Esophagus squamous epithelium (tissue), 5 donors: ENCODE results near the gene TCF23. TPM values are rescaled to one million over a fixed set of nuclear protein-coding genes. Genes with fewer than 3 reads are reported as not detected.

ENCODE experiments used
- DNase-seq: peaks from one replicate; lab custom pipeline; 2025; lab: John Stamatoyannopoulos, UW
- H3K27ac ChIP-seq, 4 donors: fragments of 200-600 bp; sonication (generic); one replicate each; pipeline ENCODE4 v1.5.1; 2016 to 2019; ENCODE audit warnings: mild to moderate bottlenecking in 1 of 4
- H3K27me3 ChIP-seq, 4 donors: fragments of 200-600 bp; sonication (generic); 1 replicate in 3 of 4; 2 replicates in 1 of 4; pipeline versions ENCODE4 v1.5.1 to v1.6.0; 2017 to 2021; ENCODE audit warnings: antibody characterized with exemption in 1 of 4
- H3K36me3 ChIP-seq, 3 donors: fragments of 200-600 bp; sonication (generic); one replicate each; pipeline ENCODE4 v1.5.1; 2016 to 2019
- H3K4me1 ChIP-seq, 3 donors: fragments of 200-600 bp; sonication (generic); one replicate each; pipeline ENCODE4 v1.5.1; 2017 to 2019
- H3K4me3 ChIP-seq, 4 donors: fragments of 200-600 bp; sonication (generic); 1 replicate in 3 of 4; 2 replicates in 1 of 4; pipeline ENCODE4 v1.5.1; 2016 to 2019; ENCODE audit warnings: mild to moderate bottlenecking in 2 of 4, moderate library complexity in 1 of 4
- H3K9me3 ChIP-seq, 3 donors: fragments of 200-600 bp; sonication (generic); one replicate each; pipeline ENCODE4 v1.5.1; 2016 to 2019
- POLR2A ChIP-seq, 4 donors: fragments of 450-650 bp; IDR thresholded peaks; one replicate each; pipeline ENCODE4 v1.6.1; 2017; ENCODE audit warnings: antibody characterized with exemption in 4 of 4, mild to moderate bottlenecking in 4 of 4, moderate library complexity in 3 of 4
- WGBS, 2 donors: methylation state at CpG; one replicate each; pipeline ENCODE4 v1.1.5; 2018; 5-methylcytosine and 5-hydroxymethylcytosine counted together
- intact Hi-C: fragments of 100-400 bp; cut with DNase I; formaldehyde crosslinking; loops from one replicate; pipeline ENCODE4 v1.15.0; 2022
- total RNA-seq, 4 donors: library from RNA; depleted of rRNA; stranded (reverse); fragments of >200 nt; gene quantifications; one replicate each; pipeline ENCODE4 v1.1.0, GENCODE V29; 2016
- TF ChIP-seq, protein P1 (sequence below), 6 experiments: fragments of 450-650 bp in 4 of 6; fragments of 200-600 bp in 2 of 6; sonication (generic) in 2 of 6; IDR thresholded peaks; one replicate each; pipeline ENCODE4 v1.5.1; 2016 to 2019; ENCODE audit warnings: antibody characterized with exemption in 6 of 6, mild to moderate bottlenecking in 4 of 6, moderate library complexity in 4 of 6
- donor health status: DM: yes; HTN: yes; CAD: no.

TCF23 gene
- total RNA-seq, 4 donors from 2014 or later = not detected

DNA sequence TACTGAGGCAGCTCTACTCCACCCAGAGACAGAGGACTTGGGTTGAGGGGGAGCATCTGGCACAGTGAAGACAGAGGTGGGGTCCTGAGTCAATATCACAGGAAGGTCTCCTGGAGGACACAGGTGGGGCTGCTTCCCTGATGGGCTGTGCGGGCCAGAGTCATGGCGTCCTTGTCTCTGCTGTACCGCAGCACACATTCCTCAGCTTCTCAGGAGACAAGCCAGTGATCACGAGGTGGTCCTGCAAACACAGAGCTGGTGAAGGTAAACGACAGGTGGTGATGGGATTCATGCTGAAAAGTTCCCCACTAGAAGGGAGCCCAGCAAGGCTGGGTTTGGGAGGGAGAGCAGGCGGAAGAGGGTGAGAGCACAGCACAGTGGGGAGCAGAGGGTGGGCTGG is 9.7 kb downstream of the TCF23 start:
- TF ChIP-seq, protein P1, sequence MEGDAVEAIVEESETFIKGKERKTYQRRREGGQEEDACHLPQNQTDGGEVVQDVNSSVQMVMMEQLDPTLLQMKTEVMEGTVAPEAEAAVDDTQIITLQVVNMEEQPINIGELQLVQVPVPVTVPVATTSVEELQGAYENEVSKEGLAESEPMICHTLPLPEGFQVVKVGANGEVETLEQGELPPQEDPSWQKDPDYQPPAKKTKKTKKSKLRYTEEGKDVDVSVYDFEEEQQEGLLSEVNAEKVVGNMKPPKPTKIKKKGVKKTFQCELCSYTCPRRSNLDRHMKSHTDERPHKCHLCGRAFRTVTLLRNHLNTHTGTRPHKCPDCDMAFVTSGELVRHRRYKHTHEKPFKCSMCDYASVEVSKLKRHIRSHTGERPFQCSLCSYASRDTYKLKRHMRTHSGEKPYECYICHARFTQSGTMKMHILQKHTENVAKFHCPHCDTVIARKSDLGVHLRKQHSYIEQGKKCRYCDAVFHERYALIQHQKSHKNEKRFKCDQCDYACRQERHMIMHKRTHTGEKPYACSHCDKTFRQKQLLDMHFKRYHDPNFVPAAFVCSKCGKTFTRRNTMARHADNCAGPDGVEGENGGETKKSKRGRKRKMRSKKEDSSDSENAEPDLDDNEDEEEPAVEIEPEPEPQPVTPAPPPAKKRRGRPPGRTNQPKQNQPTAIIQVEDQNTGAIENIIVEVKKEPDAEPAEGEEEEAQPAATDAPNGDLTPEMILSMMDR (IDR thresholded peaks at IDR 0.05) = no peak
- TF ChIP-seq POLR2A (IDR thresholded peaks at IDR 0.05) = no peak
- intact Hi-C loops = no loop called here
- WGBS, 2 donors = 67 to 100% methylated on average over 1 to 2 of the region's 6 CpGs
- Histone ChIP-seq H3K27me3 (no peaks in the 10 kb centered on the region), H3K9me3 (no peaks in the 10 kb centered on the region), H3K27ac (no peak overlapping the region), H3K4me1 (no peaks in the 10 kb centered on the region), H3K4me3 (no peak overlapping the region), H3K36me3 (no peaks in the 10 kb centered on the region)
- no peak for DNase-seq

DNA sequence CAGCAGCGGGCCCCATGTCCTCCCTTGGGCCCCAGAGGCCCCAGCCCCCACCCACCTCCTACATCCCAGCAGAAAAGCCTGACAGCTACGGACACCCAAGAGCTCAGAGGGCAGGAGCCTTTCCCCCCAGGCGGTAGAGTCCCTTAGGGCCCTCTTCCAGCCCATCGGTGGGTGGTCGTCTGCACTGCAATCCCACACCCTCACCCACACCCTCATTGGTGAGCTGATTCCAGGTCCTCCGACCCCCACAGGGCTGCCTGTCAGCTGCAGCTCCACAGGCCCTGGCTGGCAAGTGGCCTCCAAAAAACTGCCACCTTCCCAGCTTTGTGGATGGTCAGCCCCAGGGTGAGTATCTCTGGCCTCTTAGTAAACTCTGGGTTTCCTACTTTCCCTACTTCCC is 10.5 kb downstream of the TCF23 start:
- no peaks in the 10 kb centered on the region for H3K4me1 ChIP-seq
- H3K27ac ChIP-seq = no peak overlapping the region
- TF ChIP-seq POLR2A (IDR thresholded peaks at IDR 0.05) = no peak
- no peaks in the 10 kb centered on the region for H3K27me3 ChIP-seq
- no peaks in the 10 kb centered on the region for H3K9me3 ChIP-seq
- no peak overlapping the region for H3K4me3 ChIP-seq
- 67 to 100% methylated on average over 1 to 3 of the region's 6 CpGs for WGBS, 2 donors
- intact Hi-C loops = no loop called here
- H3K36me3 ChIP-seq = no peaks in the 10 kb centered on the region
- no peak for DNase-seq

- H3K36me3 ChIP-seq = no peaks in the 10 kb centered on the region
- no peaks in the 10 kb centered on the region for H3K4me1 ChIP-seq
- TF ChIP-seq, protein P1 (IDR thresholded peaks at IDR 0.05) = no peak
- TF ChIP-seq POLR2A (IDR thresholded peaks at IDR 0.05) = no peak
- no peak overlapping the region for H3K27ac ChIP-seq
- intact Hi-C loops = no loop called here
- H3K9me3 ChIP-seq = no peaks in the 10 kb centered on the region
- no peaks in the 10 kb centered on the region for H3K27me3 ChIP-seq
- no peak overlapping the region for H3K4me3 ChIP-seq
- 75 to 84% methylated on average over 9 of the region's 9 CpGs for WGBS, 2 donors
- no peak for DNase-seq
These were observed 11.4 kb downstream of the TCF23 start for GRCh38 chr2:27160191-27160590.

DNA sequence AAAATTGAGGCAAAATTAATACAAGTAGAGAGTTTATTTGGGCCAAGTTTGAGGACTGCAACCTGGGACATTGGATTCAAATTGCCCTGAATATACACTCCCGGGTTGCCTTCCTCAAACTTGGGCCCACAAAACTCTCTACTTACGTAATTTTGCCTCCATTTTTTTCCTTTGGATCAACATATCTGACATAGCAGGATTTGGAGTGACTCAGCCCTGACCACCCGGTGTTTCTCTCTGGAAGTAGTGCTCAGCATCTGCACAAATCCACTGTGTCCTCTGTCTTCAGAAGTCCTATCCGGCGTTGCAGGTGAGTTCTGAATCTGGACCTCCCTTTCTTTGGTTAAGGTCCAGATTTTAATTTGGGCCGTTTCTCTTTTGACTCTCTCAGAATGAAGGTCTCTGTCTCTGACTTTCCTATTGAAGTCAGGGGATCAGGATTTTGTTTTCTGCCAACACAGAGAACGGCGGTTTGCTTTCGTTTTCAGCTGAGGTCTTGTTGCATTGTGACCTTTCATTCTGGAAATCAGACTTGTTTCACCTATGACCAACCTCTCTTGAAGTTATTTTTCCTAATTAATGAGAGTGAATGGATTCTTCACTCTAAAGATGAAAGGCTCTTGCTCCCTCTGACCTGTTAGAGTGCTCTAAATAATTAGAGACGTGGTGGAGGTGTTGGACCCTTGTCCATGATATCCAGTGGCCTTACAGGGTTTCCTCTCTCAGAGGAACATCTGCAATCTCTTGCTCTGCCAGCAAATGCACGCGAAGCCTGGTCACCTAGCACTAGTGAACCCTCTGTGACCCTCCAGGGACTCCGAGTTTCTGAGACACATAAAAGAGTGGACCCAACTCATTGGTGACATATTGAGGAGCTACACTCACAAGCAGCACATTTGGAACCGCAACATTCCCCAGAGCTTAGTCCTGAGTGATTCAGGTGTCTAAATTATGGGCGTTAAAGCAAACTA is 13.6 kb downstream of the TCF23 start:
- no peak for DNase-seq
- Histone ChIP-seq H3K4me1 (no peaks in the 10 kb centered on the region), H3K9me3 (no peaks in the 10 kb centered on the region), H3K36me3 (no peaks in the 10 kb centered on the region), H3K27me3 (no peaks in the 10 kb centered on the region), H3K27ac (no peak overlapping the region), H3K4me3 (no peak overlapping the region)
- TF ChIP-seq POLR2A (IDR thresholded peaks at IDR 0.05) = no peak
- TF ChIP-seq, protein P1 (IDR thresholded peaks at IDR 0.05) = no peak
- 72% methylated on average over 12 to 13 of the region's 15 CpGs for WGBS, 2 donors
- intact Hi-C loops = no loop called here

GRCh38 chr2:27164960-27165763 is 16.4 kb downstream of the TCF23 start:
- H3K9me3 ChIP-seq = no peaks in the 10 kb centered on the region
- no peaks in the 10 kb centered on the region for H3K36me3 ChIP-seq
- intact Hi-C loops = no loop called here
- no peak for TF ChIP-seq POLR2A (IDR thresholded peaks at IDR 0.05)
- TF ChIP-seq, protein P1 (IDR thresholded peaks at IDR 0.05) = no peak
- no peak overlapping the region for H3K4me3 ChIP-seq
- DNase-seq = no peak
- H3K27me3 ChIP-seq = peaks cover 0 to 5% (median 0%) of the 10 kb centered on the region in 4 donors
- WGBS, 2 donors = 75 to 80% methylated on average over 7 to 8 of the region's 8 CpGs
- no peak overlapping the region for H3K27ac ChIP-seq
- H3K4me1 ChIP-seq = peaks cover 0 to 6% (median 0%) of the 10 kb centered on the region in 3 donors
